Testis (tissue), 3 donors: Measurements from ENCODE around the gene MGAT5B. TPM values are rescaled to one million over a fixed set of nuclear protein-coding genes. Genes with fewer than 3 reads are reported as not detected.

Source experiments
- DNase-seq: peaks from one replicate; pipeline ENCODE4 v3.0.0-alpha.2; 2019
- H3K27ac ChIP-seq, 2 donors: fragments of 200-600 bp; sonication (generic); one replicate each; pipeline ENCODE4 v1.5.1; 2019
- H3K27me3 ChIP-seq: fragments of 200-600 bp; sonication (generic); one replicate; pipeline ENCODE4 v1.5.1; 2019
- H3K36me3 ChIP-seq: fragments of 200-600 bp; sonication (generic); one replicate; pipeline ENCODE4 v1.5.1; 2017; ENCODE audit warnings: low read depth; ENCODE audit errors: missing control alignments
- H3K4me1 ChIP-seq: fragments of 200-600 bp; sonication (generic); one replicate; pipeline ENCODE4 v1.5.1; 2019
- H3K4me3 ChIP-seq, 2 donors: fragments of 200-600 bp; sonication (generic); one replicate each; pipeline ENCODE4 v1.5.1; 2017 to 2019
- H3K9me3 ChIP-seq: fragments of 200-600 bp; sonication (generic); one replicate; pipeline ENCODE4 v1.5.1; 2017
- POLR2A ChIP-seq: fragments of 450-650 bp; IDR thresholded peaks from one replicate; pipeline ENCODE4 v1.6.1; 2017; ENCODE audit warnings: antibody characterized with exemption, mild to moderate bottlenecking, moderate library complexity
- WGBS, 2 donors: methylation state at CpG; one replicate each; pipeline ENCODE4 v1.1.5; 2018; 5-methylcytosine and 5-hydroxymethylcytosine counted together
- intact Hi-C: fragments of 100-400 bp; cut with DNase I; formaldehyde crosslinking; loops from one replicate; pipeline ENCODE4 v1.15.1; 2023; ENCODE audit warnings: low total_unique reads
- polyA plus RNA-seq: library from polyadenylated mRNA; stranded (reverse); fragments of 350-450 nt; fragmentation: Illumina TruSeq; extraction: RNeasy Lipid Tissue Mini Kit (QIAGEN cat#74804); gene quantifications from one replicate; pipeline ENCODE4 v1.2.3, GENCODE V29; 2014; ENCODE audit warnings: low read depth, low replicate concordance; ENCODE audit not compliant: insufficient read depth
- total RNA-seq, 2 donors: library from RNA; depleted of rRNA; stranded (reverse); fragments of >200 nt; gene quantifications; one replicate each; pipeline ENCODE4 v1.2.3, GENCODE V29; 2016
- TF ChIP-seq, protein P1 (sequence below), 3 experiments: fragments of 450-650 bp in 2 of 3; fragments of 200-600 bp in 1 of 3; sonication (generic) in 1 of 3; IDR thresholded peaks; one replicate each; pipeline ENCODE4 v1.5.1; 2016 to 2019; ENCODE audit warnings: antibody characterized with exemption in 3 of 3, mild to moderate bottlenecking in 2 of 3, moderate library complexity in 1 of 3

The MGAT5B gene
- total and polyA plus RNA-seq, 3 donors from 2014 or later = 4.6 to 10.9 (median 9.0) TPM

DNA sequence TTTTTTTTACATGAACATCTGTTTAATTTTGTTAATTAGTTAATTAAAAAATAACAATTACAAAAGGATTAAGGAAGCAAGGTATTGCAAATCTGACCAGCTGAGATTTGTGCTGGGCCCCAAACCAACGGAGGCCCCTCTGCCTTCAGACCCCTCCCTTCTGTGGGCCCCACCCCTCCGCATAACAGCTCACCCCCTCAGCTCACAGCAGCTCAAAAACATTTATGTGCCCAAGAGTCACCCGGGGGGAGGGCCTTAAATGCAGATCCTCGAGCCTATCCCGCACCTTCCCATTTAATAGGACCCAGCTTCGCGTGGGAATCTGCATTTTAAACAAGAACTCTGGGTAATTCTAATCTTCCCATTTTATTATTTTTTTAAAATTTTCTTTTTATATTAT, 75.0 kb downstream of the MGAT5B start:
- intact Hi-C loops = no loop called here
- Histone ChIP-seq H3K36me3 (no peaks in the 10 kb centered on the region), H3K27me3 (no peaks in the 10 kb centered on the region), H3K9me3 (no peaks in the 10 kb centered on the region), H3K4me3 (no peak overlapping the region), H3K4me1 (no peaks in the 10 kb centered on the region), H3K27ac (no peak overlapping the region)
- TF ChIP-seq, protein P1, sequence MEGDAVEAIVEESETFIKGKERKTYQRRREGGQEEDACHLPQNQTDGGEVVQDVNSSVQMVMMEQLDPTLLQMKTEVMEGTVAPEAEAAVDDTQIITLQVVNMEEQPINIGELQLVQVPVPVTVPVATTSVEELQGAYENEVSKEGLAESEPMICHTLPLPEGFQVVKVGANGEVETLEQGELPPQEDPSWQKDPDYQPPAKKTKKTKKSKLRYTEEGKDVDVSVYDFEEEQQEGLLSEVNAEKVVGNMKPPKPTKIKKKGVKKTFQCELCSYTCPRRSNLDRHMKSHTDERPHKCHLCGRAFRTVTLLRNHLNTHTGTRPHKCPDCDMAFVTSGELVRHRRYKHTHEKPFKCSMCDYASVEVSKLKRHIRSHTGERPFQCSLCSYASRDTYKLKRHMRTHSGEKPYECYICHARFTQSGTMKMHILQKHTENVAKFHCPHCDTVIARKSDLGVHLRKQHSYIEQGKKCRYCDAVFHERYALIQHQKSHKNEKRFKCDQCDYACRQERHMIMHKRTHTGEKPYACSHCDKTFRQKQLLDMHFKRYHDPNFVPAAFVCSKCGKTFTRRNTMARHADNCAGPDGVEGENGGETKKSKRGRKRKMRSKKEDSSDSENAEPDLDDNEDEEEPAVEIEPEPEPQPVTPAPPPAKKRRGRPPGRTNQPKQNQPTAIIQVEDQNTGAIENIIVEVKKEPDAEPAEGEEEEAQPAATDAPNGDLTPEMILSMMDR (IDR thresholded peaks at IDR 0.05) = no peak
- TF ChIP-seq POLR2A = no peak
- 78% methylated on average over 7 of the region's 7 CpGs for WGBS, 2 donors
- no peak for DNase-seq

GRCh38 chr17:76943781-76944213, 75.6 kb downstream of the MGAT5B start:
- Histone ChIP-seq H3K27me3 (no peaks in the 10 kb centered on the region), H3K36me3 (no peaks in the 10 kb centered on the region), H3K9me3 (no peaks in the 10 kb centered on the region), H3K27ac (no peak overlapping the region), H3K4me3 (no peak overlapping the region), H3K4me1 (no peaks in the 10 kb centered on the region)
- no peak for DNase-seq
- TF ChIP-seq, protein P1 (IDR thresholded peaks at IDR 0.05) = no peak
- TF ChIP-seq POLR2A = no peak
- intact Hi-C loops = no loop called here
- 84 to 86% methylated on average over 4 to 9 of the region's 9 CpGs for WGBS, 2 donors

- Histone ChIP-seq H3K9me3 (no peaks in the 10 kb centered on the region), H3K27ac (no peak overlapping the region), H3K27me3 (no peaks in the 10 kb centered on the region), H3K4me3 (no peak overlapping the region), H3K4me1 (no peaks in the 10 kb centered on the region), H3K36me3 (no peaks in the 10 kb centered on the region)
- no peak for DNase-seq
- TF ChIP-seq, protein P1 (IDR thresholded peaks at IDR 0.05) = no peak
- TF ChIP-seq POLR2A = no peak
- intact Hi-C loops = no loop called here
- WGBS, 2 donors = 85 to 86% methylated on average over 12 to 16 of the region's 16 CpGs
Observed at GRCh38 chr17:76944477-76944876, 76.3 kb downstream of the MGAT5B start.

DNA sequence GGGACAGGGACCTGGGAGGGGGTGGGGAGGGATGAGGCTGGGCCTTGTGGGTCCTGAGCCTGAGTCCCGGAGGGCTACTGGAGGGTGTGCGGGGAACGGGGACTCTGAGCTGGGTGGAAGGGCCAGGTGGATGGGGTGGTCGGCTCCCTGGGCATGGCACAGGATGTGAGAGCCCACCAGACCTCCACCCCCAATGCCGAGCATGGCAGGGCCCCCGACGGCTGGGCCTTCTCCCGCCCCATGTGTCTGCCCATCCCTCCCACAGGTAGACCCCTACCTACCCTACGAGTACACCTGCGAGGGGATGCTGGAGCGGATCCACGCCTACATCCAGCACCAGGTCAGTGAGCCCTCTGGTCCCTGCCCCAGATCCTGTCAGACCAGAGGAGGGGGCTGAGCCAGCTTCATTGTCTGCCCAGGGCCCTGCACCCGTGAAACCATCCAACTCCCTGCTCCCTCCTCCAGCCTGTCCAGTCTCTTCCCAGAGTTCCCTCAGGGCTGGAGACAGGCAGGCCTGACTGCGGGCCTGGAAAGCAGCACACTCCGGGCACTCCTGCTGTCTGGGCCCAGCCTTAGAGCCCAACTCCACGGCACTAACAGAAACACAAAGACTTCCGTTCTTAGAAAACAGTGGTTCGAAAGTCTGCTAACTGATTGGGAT, 78.0 kb downstream of the MGAT5B start:
- intact Hi-C loops = no loop called here
- H3K27ac ChIP-seq = no peak overlapping the region
- DNase-seq = no peak
- H3K4me1 ChIP-seq = no peaks in the 10 kb centered on the region
- no peak overlapping the region for H3K4me3 ChIP-seq
- no peaks in the 10 kb centered on the region for H3K9me3 ChIP-seq
- 77 to 92% methylated on average over 10 to 18 of the region's 18 CpGs for WGBS, 2 donors
- TF ChIP-seq, protein P1 (IDR thresholded peaks at IDR 0.05) = no peak
- no peak for TF ChIP-seq POLR2A
- no peaks in the 10 kb centered on the region for H3K36me3 ChIP-seq
- H3K27me3 ChIP-seq = no peaks in the 10 kb centered on the region

GRCh38 chr17:76946772-76947135, 78.5 kb downstream of the MGAT5B start:
- Histone ChIP-seq H3K9me3 (no peaks in the 10 kb centered on the region), H3K4me3 (no peak overlapping the region), H3K36me3 (no peaks in the 10 kb centered on the region), H3K27ac (no peak overlapping the region), H3K4me1 (no peaks in the 10 kb centered on the region), H3K27me3 (no peaks in the 10 kb centered on the region)
- intact Hi-C loops = no loop called here
- 50 to 90% methylated on average over 7 to 10 of the region's 10 CpGs for WGBS, 2 donors
- TF ChIP-seq, protein P1 (IDR thresholded peaks at IDR 0.05) = no peak
- TF ChIP-seq POLR2A = no peak
- DNase-seq = no peak
